SK-N-SH treated with all-trans-retinoic acid at 6 μM for 48 hours (cell line): ENCODE data around the gene AKAP6.

Experiments used
- CSRNP3 ChIP-seq: fragments of 250-450 bp; sonication (Bioruptor Pico); IDR thresholded peaks from 2 replicates; pipeline ENCODE4 v1.5.1; 2021; ENCODE audit warnings: mild to moderate bottlenecking, moderate library complexity
- PATZ1 ChIP-seq: fragments of 250-450 bp; sonication (Bioruptor Pico); IDR thresholded peaks from 2 replicates; pipeline ENCODE4 v1.8.0; 2020; ENCODE audit warnings: mild to moderate bottlenecking, moderate library complexity, borderline replicate concordance
- POU6F1 ChIP-seq: fragments of 250-450 bp; sonication (Bioruptor Pico); IDR thresholded peaks from 2 replicates; pipeline ENCODE4 v1.8.0; 2021; ENCODE audit warnings: low read depth, mild to moderate bottlenecking, moderate library complexity, borderline replicate concordance
- ZFP3 ChIP-seq: fragments of 250-450 bp; sonication (Bioruptor Pico); IDR thresholded peaks from 2 replicates; pipeline ENCODE4 v1.5.0; 2020; ENCODE audit warnings: mild to moderate bottlenecking, moderate library complexity

GRCh38 chr14:32590157-32590556, 261.1 kb downstream of the AKAP6 start:
- TF ChIP-seq PATZ1 (CRISPR knock-in tag) (no peak), CSRNP3 (no peak), ZFP3 (CRISPR knock-in tag) (no peak), POU6F1 (CRISPR knock-in tag) (no peak)
